Measurements from ENCODE around the gene LRIT2.

Gene LRIT2

GRCh38 chr10:84205049-84205852 is 20.1 kb downstream of the LRIT2 start:
- DNase-seq = no peak

GRCh38 chr10:84204610-84205009 is 20.7 kb downstream of the LRIT2 start:
- DNase-seq = no peak

GRCh38 chr10:84204122-84204521 is 21.2 kb downstream of the LRIT2 start:
- no peak for DNase-seq

- DNase-seq = no peak
Measured at GRCh38 chr10:84202349-84202748, 23.0 kb downstream of the LRIT2 start.

- no peak for DNase-seq
Measured at GRCh38 chr10:84201682-84202081, 23.7 kb downstream of the LRIT2 start.

- DNase-seq = no peak
Measured at GRCh38 chr10:84201244-84201606, 24.1 kb downstream of the LRIT2 start.

GRCh38 chr10:84200537-84201243 is 24.7 kb downstream of the LRIT2 start:
- no peak for DNase-seq

GRCh38 chr10:84198206-84198915 is 27.0 kb downstream of the LRIT2 start:
- DNase-seq = no peak

- DNase-seq = no peak
Measured at GRCh38 chr10:84197643-84198042, 27.7 kb downstream of the LRIT2 start.

GRCh38 chr10:84196941-84197340 is 28.4 kb downstream of the LRIT2 start:
- DNase-seq = no peak

- DNase-seq = no peak
Measured at GRCh38 chr10:84196083-84196482, 29.3 kb downstream of the LRIT2 start.

GRCh38 chr10:84195044-84195830 is 30.1 kb downstream of the LRIT2 start:
- no peak for DNase-seq

- DNase-seq = no peak
Measured at GRCh38 chr10:84194424-84195043, 30.8 kb downstream of the LRIT2 start, which contains the start of gene CDHR1. Gene CDHR1 (plus strand): TSS chr10:84194537. CDS start chr10:84194761, 224 bp downstream.

- DNase-seq = no peak
Measured at GRCh38 chr10:84193846-84194423, 31.4 kb downstream of the LRIT2 start.

- DNase-seq = no peak
Measured at GRCh38 chr10:84193327-84193726, 32.0 kb downstream of the LRIT2 start.

- no peak for DNase-seq
Measured at GRCh38 chr10:84191106-84191505, 34.2 kb downstream of the LRIT2 start.

- DNase-seq = no peak
Measured at GRCh38 chr10:84190621-84191020, 34.7 kb downstream of the LRIT2 start.

GRCh38 chr10:84188815-84189214 is 36.5 kb downstream of the LRIT2 start:
- DNase-seq = no peak

GRCh38 chr10:84185526-84186175 is 39.7 kb downstream of the LRIT2 start:
- DNase-seq = no peak

GRCh38 chr10:84184517-84184916 is 40.8 kb downstream of the LRIT2 start:
- no peak for DNase-seq

GRCh38 chr10:84181631-84182030 is 43.7 kb downstream of the LRIT2 start:
- DNase-seq = no peak

Data from T1000 (cell line).